ENCODE measurements around the gene PPFIBP1. TPM values are rescaled to one million over a fixed set of nuclear protein-coding genes. Genes with fewer than 3 reads are reported as not detected.
A peak's percentile ranks its signal among the peaks of the same experiment; 100 is the strongest.

PPFIBP1 gene
- total RNA-seq, 1 experiment from 2014 or later: 1.2 TPM

DNA sequence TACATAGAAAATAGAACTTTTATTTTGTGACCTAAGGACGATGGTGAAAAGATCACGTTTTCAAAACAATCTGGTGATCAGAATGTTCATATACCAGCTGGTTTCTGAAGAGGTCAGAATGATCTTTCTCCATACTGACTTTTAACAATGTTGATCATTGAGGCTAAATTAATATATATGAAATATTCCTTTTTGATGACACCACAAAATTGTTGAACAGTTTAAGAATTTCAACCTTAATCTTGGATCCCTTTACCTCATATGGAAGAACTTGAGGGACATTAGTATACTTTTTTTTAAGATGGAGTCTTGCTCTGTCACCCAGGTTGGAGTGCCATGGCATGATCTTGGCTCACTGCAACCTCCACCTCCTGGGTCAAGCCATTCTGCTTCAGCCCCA is 169.4 kb downstream of the PPFIBP1 start:
- no peak overlapping the region for H3K4me3 ChIP-seq (ENCODE audit: low read length)
- H3K27ac ChIP-seq (ENCODE audit: low read length): no peak overlapping the region

DNA sequence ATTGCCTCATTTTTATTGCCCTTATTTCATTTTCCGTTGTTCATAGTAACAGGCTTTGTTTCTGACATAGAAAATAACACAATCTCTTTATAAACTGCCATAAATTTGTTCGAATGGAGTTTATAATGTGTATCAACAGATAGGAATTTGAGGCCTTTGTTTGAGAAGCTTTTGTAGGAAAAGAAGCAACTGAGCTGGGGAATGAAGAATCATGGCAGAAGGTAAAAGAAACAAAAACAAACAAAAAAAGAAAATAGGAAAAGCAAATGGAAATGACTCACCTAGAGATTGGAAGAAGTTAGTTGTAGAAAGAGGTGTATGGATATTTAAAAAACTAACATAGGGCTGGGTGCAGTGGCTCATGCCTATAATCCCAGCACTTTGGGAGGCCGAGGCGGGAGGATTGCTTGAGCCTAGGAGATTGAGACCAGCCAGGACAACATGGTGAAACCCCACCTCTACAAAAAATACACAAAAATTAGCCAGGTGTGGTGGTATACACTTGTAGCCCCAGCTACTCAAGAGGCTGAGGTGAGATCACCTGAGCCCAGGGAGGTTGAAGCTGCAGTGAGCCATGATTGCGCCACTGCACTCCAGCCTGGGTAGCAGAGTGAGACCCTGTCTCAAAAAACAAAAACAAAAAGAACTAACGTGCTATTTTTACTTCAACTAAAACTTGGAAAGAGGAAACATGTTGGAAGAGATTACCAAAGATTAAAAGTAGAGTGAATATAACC is 171.7 kb downstream of the PPFIBP1 start:
- H2AFZ ChIP-seq (ENCODE audit: low read length): no peak overlapping the region
- no peak for DNase-seq

More for the DNA sequence above, 169.4 kb downstream of the PPFIBP1 start:
- no peaks in the 10 kb centered on the region for H3K9me2 ChIP-seq (replicated peaks; ENCODE audit: insufficient read depth, low read length)
- H3K9me3 ChIP-seq (ENCODE audit: low read length): no peaks in the 10 kb centered on the region
- no peaks in the 10 kb centered on the region for H3K27me3 ChIP-seq (ENCODE audit: low read length)
- H3K9ac ChIP-seq (ENCODE audit: low read length): no peak overlapping the region
- H4K20me1 ChIP-seq (ENCODE audit: insufficient read depth, low read depth, low read length): no peaks in the 10 kb centered on the region
- no peaks in the 10 kb centered on the region for H3K79me2 ChIP-seq (ENCODE audit: low read length)
- no peaks in the 10 kb centered on the region for H3K4me1 ChIP-seq (ENCODE audit: low read length)
- H3K36me3 ChIP-seq (ENCODE audit: insufficient read depth, low read length): no peaks in the 10 kb centered on the region
- no peak for DNase-seq
- no peak overlapping the region for H3K4me2 ChIP-seq (ENCODE audit: low read depth, low read length, poor library complexity, severe bottlenecking)
- no peak overlapping the region for H2AFZ ChIP-seq (ENCODE audit: low read length)

GRCh38 chr12:27696293-27696652 is 172.3 kb downstream of the PPFIBP1 start, which contains the start of gene REP15:
Gene REP15 (plus strand): TSS chr12:27696447. CDS start chr12:27696563, 116 bp downstream.
- no peak for DNase-seq
- no peaks in the 10 kb centered on the region for H3K79me2 ChIP-seq (ENCODE audit: low read length)
- no peak within 1 kb of the TSS for H3K27ac ChIP-seq (ENCODE audit: low read length)
- no peak within 1 kb of the TSS for H2AFZ ChIP-seq (ENCODE audit: low read length)
- H3K36me3 ChIP-seq (ENCODE audit: insufficient read depth, low read length): no peaks in the 10 kb centered on the region
- H3K9ac ChIP-seq (ENCODE audit: low read length): no peak within 1 kb of the TSS
- no peak within 1 kb of the TSS for H3K4me2 ChIP-seq (ENCODE audit: low read depth, low read length, poor library complexity, severe bottlenecking)
- no peaks in the 10 kb centered on the region for H3K9me3 ChIP-seq (ENCODE audit: low read length)
- H4K20me1 ChIP-seq (ENCODE audit: insufficient read depth, low read depth, low read length): no peaks in the 10 kb centered on the region
- no peaks in the 10 kb centered on the region for H3K27me3 ChIP-seq (ENCODE audit: low read length)
- no peak within 1 kb of the TSS for H3K4me3 ChIP-seq (ENCODE audit: low read length)
- no peaks in the 10 kb centered on the region for H3K4me1 ChIP-seq (ENCODE audit: low read length)
- no peaks in the 10 kb centered on the region for H3K9me2 ChIP-seq (replicated peaks; ENCODE audit: insufficient read depth, low read length)

More for the DNA sequence above, 171.7 kb downstream of the PPFIBP1 start:
- H3K36me3 ChIP-seq (ENCODE audit: insufficient read depth, low read length): no peaks in the 10 kb centered on the region
- no peaks in the 10 kb centered on the region for H3K4me1 ChIP-seq (ENCODE audit: low read length)
- no peak overlapping the region for H3K27ac ChIP-seq (ENCODE audit: low read length)
- no peaks in the 10 kb centered on the region for H3K27me3 ChIP-seq (ENCODE audit: low read length)
- H3K4me2 ChIP-seq (ENCODE audit: low read depth, low read length, poor library complexity, severe bottlenecking): no peak overlapping the region
- H3K9me3 ChIP-seq (ENCODE audit: low read length): no peaks in the 10 kb centered on the region
- no peak overlapping the region for H3K9ac ChIP-seq (ENCODE audit: low read length)
- H3K4me3 ChIP-seq (ENCODE audit: low read length): no peak overlapping the region
- H3K79me2 ChIP-seq (ENCODE audit: low read length): no peaks in the 10 kb centered on the region
- no peaks in the 10 kb centered on the region for H3K9me2 ChIP-seq (replicated peaks; ENCODE audit: insufficient read depth, low read length)
- no peaks in the 10 kb centered on the region for H4K20me1 ChIP-seq (ENCODE audit: insufficient read depth, low read depth, low read length)

DNA sequence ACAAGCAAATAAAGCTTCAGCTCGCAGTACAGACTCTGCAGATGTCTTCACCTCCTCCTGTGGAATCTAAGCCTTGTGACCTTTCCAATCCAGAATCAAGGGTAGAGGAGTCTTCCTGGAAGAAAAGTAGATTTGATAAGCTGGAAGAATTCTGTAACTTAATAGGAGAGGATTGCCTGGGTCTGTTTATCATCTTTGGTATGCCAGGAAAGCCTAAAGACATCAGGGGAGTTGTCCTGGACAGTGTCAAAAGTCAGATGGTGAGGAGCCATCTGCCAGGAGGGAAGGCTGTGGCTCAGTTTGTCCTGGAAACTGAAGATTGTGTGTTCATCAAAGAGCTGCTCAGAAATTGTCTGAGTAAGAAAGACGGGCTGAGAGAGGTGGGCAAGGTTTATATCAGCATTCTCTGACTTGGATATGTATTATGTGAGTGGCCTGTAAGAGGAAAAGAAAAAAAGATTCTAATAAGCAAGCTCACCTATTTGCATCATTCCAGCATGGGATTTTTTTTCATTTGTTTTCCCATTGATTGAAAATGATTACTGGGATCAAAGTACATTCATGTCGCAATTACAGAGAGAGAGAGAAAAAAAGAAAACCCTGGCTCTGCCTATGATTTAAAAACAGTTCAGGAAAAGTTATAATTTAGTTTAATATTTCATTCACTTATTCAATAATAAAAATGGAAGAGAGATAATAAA is 173.0 kb downstream of the PPFIBP1 start:
- H3K27ac ChIP-seq (ENCODE audit: low read length): no peak overlapping the region
- no peak for DNase-seq
- H3K4me3 ChIP-seq (ENCODE audit: low read length): no peak overlapping the region
- H3K9me3 ChIP-seq (ENCODE audit: low read length): no peaks in the 10 kb centered on the region
- H3K9me2 ChIP-seq (replicated peaks; ENCODE audit: insufficient read depth, low read length): no peaks in the 10 kb centered on the region
- H4K20me1 ChIP-seq (ENCODE audit: insufficient read depth, low read depth, low read length): no peaks in the 10 kb centered on the region
- no peak overlapping the region for H3K9ac ChIP-seq (ENCODE audit: low read length)
- no peaks in the 10 kb centered on the region for H3K36me3 ChIP-seq (ENCODE audit: insufficient read depth, low read length)
- no peaks in the 10 kb centered on the region for H3K4me1 ChIP-seq (ENCODE audit: low read length)
- H3K4me2 ChIP-seq (ENCODE audit: low read depth, low read length, poor library complexity, severe bottlenecking): no peak overlapping the region
- no peaks in the 10 kb centered on the region for H3K79me2 ChIP-seq (ENCODE audit: low read length)
- no peaks in the 10 kb centered on the region for H3K27me3 ChIP-seq (ENCODE audit: low read length)
- H2AFZ ChIP-seq (ENCODE audit: low read length): no peak overlapping the region

DNA sequence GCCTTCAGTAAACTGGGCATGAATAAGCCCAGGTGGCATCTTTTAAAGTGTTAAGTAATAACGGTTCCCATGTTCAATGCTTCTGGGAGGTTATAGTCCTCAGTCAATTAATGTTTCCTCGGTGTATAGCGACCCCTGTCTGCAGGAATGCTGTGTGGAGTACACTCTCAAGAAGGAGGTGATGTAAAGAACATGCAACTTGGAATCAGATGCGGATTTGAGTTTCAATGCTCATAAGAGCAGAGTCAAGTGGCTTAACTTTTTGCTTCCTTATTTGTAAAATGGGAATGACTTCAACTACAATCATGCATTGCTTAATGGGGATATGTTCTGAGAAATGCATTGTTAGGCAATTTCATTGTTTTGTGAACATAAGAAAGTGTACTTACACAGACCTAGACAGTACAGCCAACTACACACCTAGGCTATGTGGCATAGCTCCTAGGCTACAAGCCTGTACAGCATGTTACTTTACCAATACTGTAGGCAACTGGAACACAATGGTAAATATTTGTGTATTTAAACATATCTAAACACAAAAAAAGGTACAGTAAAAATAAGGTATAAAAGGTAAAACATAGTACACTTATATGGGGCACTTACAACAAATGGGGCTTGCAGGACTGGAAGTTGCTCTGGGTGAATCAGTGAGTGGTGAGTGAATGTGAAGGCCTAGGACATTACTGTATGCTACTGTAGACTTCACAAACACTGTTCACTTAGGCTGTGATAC is 179.9 kb downstream of the PPFIBP1 start:
- Histone ChIP-seq H3K79me2 (ENCODE audit: low read length) (no peaks in the 10 kb centered on the region), H4K20me1 (ENCODE audit: insufficient read depth, low read depth, low read length) (no peaks in the 10 kb centered on the region), H2AFZ (ENCODE audit: low read length) (no peak overlapping the region), H3K36me3 (ENCODE audit: insufficient read depth, low read length) (no peaks in the 10 kb centered on the region), H3K9me3 (ENCODE audit: low read length) (no peaks in the 10 kb centered on the region), H3K27ac (ENCODE audit: low read length) (no peak overlapping the region), H3K4me2 (ENCODE audit: low read depth, low read length, poor library complexity, severe bottlenecking) (no peak overlapping the region), H3K9me2 (replicated peaks; ENCODE audit: insufficient read depth, low read length) (no peaks in the 10 kb centered on the region), H3K4me3 (ENCODE audit: low read length) (no peak overlapping the region), H3K27me3 (ENCODE audit: low read length) (no peaks in the 10 kb centered on the region), H3K9ac (ENCODE audit: low read length) (no peak overlapping the region), H3K4me1 (ENCODE audit: low read length) (no peaks in the 10 kb centered on the region)
- peak; percentile 90 for DNase-seq

- no peaks in the 10 kb centered on the region for H3K27me3 ChIP-seq (ENCODE audit: low read length)
- H3K4me2 ChIP-seq (ENCODE audit: low read depth, low read length, poor library complexity, severe bottlenecking): no peak overlapping the region
- no peaks in the 10 kb centered on the region for H3K79me2 ChIP-seq (ENCODE audit: low read length)
- no peak overlapping the region for H2AFZ ChIP-seq (ENCODE audit: low read length)
- H3K9me3 ChIP-seq (ENCODE audit: low read length): no peaks in the 10 kb centered on the region
- H4K20me1 ChIP-seq (ENCODE audit: insufficient read depth, low read depth, low read length): no peaks in the 10 kb centered on the region
- no peaks in the 10 kb centered on the region for H3K9me2 ChIP-seq (replicated peaks; ENCODE audit: insufficient read depth, low read length)
- no peak overlapping the region for H3K27ac ChIP-seq (ENCODE audit: low read length)
- no peak overlapping the region for H3K9ac ChIP-seq (ENCODE audit: low read length)
- peaks cover 5% of the 10 kb centered on the region for H3K4me1 ChIP-seq (ENCODE audit: low read length)
- no peak overlapping the region for H3K4me3 ChIP-seq (ENCODE audit: low read length)
- peak; percentile 63 for DNase-seq
- no peaks in the 10 kb centered on the region for H3K36me3 ChIP-seq (ENCODE audit: insufficient read depth, low read length)
Observed at GRCh38 chr12:27705263-27705662, 181.3 kb downstream of the PPFIBP1 start.

DNA sequence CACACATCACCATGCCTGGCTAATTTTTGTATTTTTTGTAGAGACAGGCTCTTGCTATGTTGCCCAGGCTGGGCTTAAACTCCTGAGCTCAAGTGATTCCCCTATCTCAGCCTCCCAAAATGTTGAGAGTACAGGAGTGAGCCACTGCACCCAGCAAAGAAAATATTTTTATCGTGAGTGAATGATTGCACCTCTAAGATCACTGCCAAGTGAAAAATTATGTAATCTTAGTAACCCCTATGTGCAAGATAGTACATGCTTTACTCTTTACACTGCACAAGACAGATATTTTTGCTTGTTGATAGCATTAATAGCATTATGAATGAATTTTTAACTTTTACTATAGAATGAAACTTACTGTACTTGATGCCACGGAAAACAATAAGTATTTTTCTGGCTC is 183.2 kb downstream of the PPFIBP1 start:
- Histone ChIP-seq H3K27ac (ENCODE audit: low read length) (no peak overlapping the region), H3K36me3 (ENCODE audit: insufficient read depth, low read length) (no peaks in the 10 kb centered on the region), H3K4me1 (ENCODE audit: low read length) (peaks cover 14% of the 10 kb centered on the region), H4K20me1 (ENCODE audit: insufficient read depth, low read depth, low read length) (peaks cover 5% of the 10 kb centered on the region; the same call in 1 of the 2 replicates), H3K9me2 (replicated peaks; ENCODE audit: insufficient read depth, low read length) (no peaks in the 10 kb centered on the region), H3K4me2 (ENCODE audit: low read depth, low read length, poor library complexity, severe bottlenecking) (no peak overlapping the region), H3K79me2 (ENCODE audit: low read length) (peaks cover 16% of the 10 kb centered on the region), H3K27me3 (ENCODE audit: low read length) (no peaks in the 10 kb centered on the region), H3K9ac (ENCODE audit: low read length) (no peak overlapping the region), H3K9me3 (ENCODE audit: low read length) (no peaks in the 10 kb centered on the region), H3K4me3 (ENCODE audit: low read length) (no peak overlapping the region), H2AFZ (ENCODE audit: low read length) (no peak overlapping the region)
- no peak for DNase-seq
